GM12872 (cell line): ENCODE data around the gene FCHSD2.

Experiments
- CTCF ChIP-seq: IDR thresholded peaks from 3 replicates; pipeline ENCODE4 v1.5.1; 2011; ENCODE audit warnings: low read depth, mild to moderate bottlenecking, low read length, moderate library complexity; ENCODE audit not compliant: insufficient read depth

Gene FCHSD2

GRCh38 chr11:72984453-72985077 lies 157.6 kb downstream of the FCHSD2 start:
- no peak for TF ChIP-seq CTCF

GRCh38 chr11:72983560-72983959 lies 158.6 kb downstream of the FCHSD2 start:
- no peak for TF ChIP-seq CTCF

- TF ChIP-seq CTCF: no peak
These were observed 160.0 kb downstream of the FCHSD2 start for GRCh38 chr11:72981971-72982685.

- no peak for TF ChIP-seq CTCF
These were observed 161.0 kb downstream of the FCHSD2 start for GRCh38 chr11:72981080-72981479.

GRCh38 chr11:72975778-72976521 lies 166.2 kb downstream of the FCHSD2 start:
- TF ChIP-seq CTCF: no peak

GRCh38 chr11:72974487-72975205 lies 167.5 kb downstream of the FCHSD2 start:
- TF ChIP-seq CTCF: no peak
